HT-29 (cell line): ENCODE data around the gene PIP4K2C. TPM values are rescaled to one million over a fixed set of nuclear protein-coding genes. Genes with fewer than 3 reads are reported as not detected.
"Not testable (repeated sequence)": the region's sequence is repeated elsewhere in the genome, so short reads cannot be mapped to it uniquely, and the experiment has no call there.

Experiments used
- DNase-seq: peaks from one replicate; pipeline ENCODE4 v3.0.0-alpha.2; 2015; ENCODE audit warnings: low spot score
- total RNA-seq: library from RNA; depleted of rRNA; stranded (reverse); fragments of >200 nt; shearing (Covaris generic); gene quantifications from 2 replicates; pipeline ENCODE4 v1.2.3, GENCODE V29; 2014

PIP4K2C gene
- total RNA-seq, 1 experiment from 2014 or later, result 30.8 TPM

GRCh38 chr12:57609781-57610553, 19.0 kb downstream of the PIP4K2C start:
- no peak for DNase-seq

GRCh38 chr12:57610554-57611107, 19.6 kb downstream of the PIP4K2C start:
- DNase-seq, result no peak

GRCh38 chr12:57611108-57611826, 20.3 kb downstream of the PIP4K2C start, which contains the start of gene ARHGEF25:
TSS of gene ARHGEF25 (plus strand) at chr12:57611435. CDS start at chr12:57611895, 460 bp downstream.
- DNase-seq, result no peak

- no peak for DNase-seq
Measured at GRCh38 chr12:57611827-57612710, 21.1 kb downstream of the PIP4K2C start.

GRCh38 chr12:57612711-57613426, 21.9 kb downstream of the PIP4K2C start:
- DNase-seq, result no peak

GRCh38 chr12:57613427-57614109, 22.6 kb downstream of the PIP4K2C start:
- DNase-seq, result no peak

GRCh38 chr12:57614178-57614947, 23.4 kb downstream of the PIP4K2C start:
- no peak for DNase-seq

- DNase-seq, result no peak
Measured at GRCh38 chr12:57614948-57615500, 24.0 kb downstream of the PIP4K2C start.

GRCh38 chr12:57615637-57616036, 24.6 kb downstream of the PIP4K2C start:
- no peak for DNase-seq

GRCh38 chr12:57616383-57617101, 25.6 kb downstream of the PIP4K2C start:
- DNase-seq, result no peak

- no peak for DNase-seq
Measured at GRCh38 chr12:57617942-57618341, 26.9 kb downstream of the PIP4K2C start.

GRCh38 chr12:57618431-57618830, 27.4 kb downstream of the PIP4K2C start:
- DNase-seq, result not testable (repeated sequence)

GRCh38 chr12:57618966-57619433, 28.0 kb downstream of the PIP4K2C start:
- no peak for DNase-seq

- DNase-seq, result no peak
Measured at GRCh38 chr12:57619434-57620244, 28.6 kb downstream of the PIP4K2C start.

- DNase-seq, result no peak
Measured at GRCh38 chr12:57620245-57620935, 29.4 kb downstream of the PIP4K2C start.

- DNase-seq, result no peak
Measured at GRCh38 chr12:57620936-57621496, 30.0 kb downstream of the PIP4K2C start.
